Limb (tissue), 2 donors: ENCODE data around the gene TP73.

ENCODE experiments used
- DNase-seq, 2 donors: peaks; one replicate each; pipeline ENCODE4 v3.0.0-alpha.2; 2016; ENCODE audit errors: extremely low spot score in 2 of 2

Gene TP73

GRCh38 chr1:3671371-3672180, 19.3 kb downstream of the TP73 start:
- DNase-seq, result no peak

- no peak for DNase-seq
Measured at GRCh38 chr1:3672231-3672970, 20.1 kb downstream of the TP73 start.

GRCh38 chr1:3672971-3673361, 20.6 kb downstream of the TP73 start:
- DNase-seq, result no peak

- DNase-seq, result no peak
Measured at GRCh38 chr1:3673381-3674099, 21.2 kb downstream of the TP73 start.

- no peak for DNase-seq
Measured at GRCh38 chr1:3674100-3675094, 22.1 kb downstream of the TP73 start.

- DNase-seq, result no peak
Measured at GRCh38 chr1:3675436-3675835, 23.1 kb downstream of the TP73 start.

GRCh38 chr1:3676581-3677470, 24.5 kb downstream of the TP73 start:
- no peak for DNase-seq

GRCh38 chr1:3677484-3677883, 25.2 kb downstream of the TP73 start:
- DNase-seq, result no peak

GRCh38 chr1:3678361-3679097, 26.2 kb downstream of the TP73 start:
- DNase-seq, result no peak

- DNase-seq, result no peak
Measured at GRCh38 chr1:3679098-3679555, 26.8 kb downstream of the TP73 start.

- no peak for DNase-seq
Measured at GRCh38 chr1:3679799-3680453, 27.6 kb downstream of the TP73 start.

GRCh38 chr1:3680488-3681230, 28.3 kb downstream of the TP73 start:
- DNase-seq, result no peak

GRCh38 chr1:3681231-3681897, 29.0 kb downstream of the TP73 start:
- no peak for DNase-seq

GRCh38 chr1:3681898-3682806, 29.8 kb downstream of the TP73 start:
- DNase-seq, result no peak

GRCh38 chr1:3683197-3683596, 30.9 kb downstream of the TP73 start:
- DNase-seq, result no peak

- DNase-seq, result no peak
Measured at GRCh38 chr1:3683992-3684391, 31.7 kb downstream of the TP73 start.
